NCI-H345 treated with DMSO at 0.1 percent for 48 hours (cell line): ENCODE measurements around the gene KCTD15.

Source experiments
- DNase-seq: peaks from one replicate; lab custom pipeline; 2025; ENCODE audit not compliant: unreplicated experiment; lab: John Stamatoyannopoulos, UW

The KCTD15 gene

DNA sequence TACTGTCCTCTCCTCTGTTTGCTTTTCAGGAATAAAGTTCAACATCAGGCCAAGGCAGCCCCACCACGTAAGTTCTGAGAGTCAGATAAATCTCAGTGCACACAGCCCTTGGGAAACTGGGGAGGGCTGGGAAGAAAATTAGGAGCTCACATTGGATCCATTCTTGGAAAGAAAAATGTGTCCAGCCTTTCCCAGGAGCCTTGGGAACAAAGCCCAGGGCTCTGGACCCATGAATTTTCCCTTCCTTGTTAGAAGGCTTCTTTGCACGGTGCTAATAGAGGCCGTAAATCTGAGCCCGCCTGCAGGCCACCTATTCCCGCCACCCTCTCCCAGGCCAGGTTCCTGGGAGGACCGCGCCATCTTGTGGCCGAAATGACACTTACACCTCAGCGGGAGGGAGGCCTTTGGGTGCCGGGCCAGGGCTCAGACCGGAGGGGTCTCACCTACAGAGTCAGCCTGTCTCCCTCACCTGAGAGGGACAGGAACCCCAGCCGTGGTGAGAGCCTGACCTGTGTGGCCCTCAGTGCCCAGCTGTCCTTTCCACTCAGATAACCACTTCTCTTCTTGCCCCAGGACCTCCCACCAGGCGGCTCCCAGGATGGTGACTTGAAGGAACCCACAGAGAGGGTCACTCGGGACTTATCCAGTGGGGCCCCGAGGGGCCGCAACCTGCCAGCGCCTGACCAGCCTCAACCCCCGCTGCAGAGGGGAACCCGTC is 25.1 kb upstream of the KCTD15 start:
- peak; percentile 78 for DNase-seq

GRCh38 chr19:33772102-33772857 is 24.4 kb upstream of the KCTD15 start:
- no peak for DNase-seq

DNA sequence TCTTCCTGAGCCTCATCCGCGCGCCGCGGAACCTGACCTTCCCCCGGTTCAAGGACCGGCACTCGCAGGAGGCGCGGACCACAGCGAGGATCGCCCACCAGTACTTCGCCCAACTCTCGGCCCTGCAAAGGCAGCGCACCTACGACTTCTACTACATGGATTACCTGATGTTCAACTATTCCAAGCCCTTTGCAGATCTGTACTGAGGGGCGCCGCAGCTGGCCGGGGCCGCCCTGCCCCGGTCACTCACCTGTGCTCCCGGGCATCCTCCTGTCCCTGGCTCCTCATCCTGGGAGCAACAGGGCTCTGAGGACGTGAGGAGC is 23.9 kb upstream of the KCTD15 start:
- DNase-seq = no peak

DNA sequence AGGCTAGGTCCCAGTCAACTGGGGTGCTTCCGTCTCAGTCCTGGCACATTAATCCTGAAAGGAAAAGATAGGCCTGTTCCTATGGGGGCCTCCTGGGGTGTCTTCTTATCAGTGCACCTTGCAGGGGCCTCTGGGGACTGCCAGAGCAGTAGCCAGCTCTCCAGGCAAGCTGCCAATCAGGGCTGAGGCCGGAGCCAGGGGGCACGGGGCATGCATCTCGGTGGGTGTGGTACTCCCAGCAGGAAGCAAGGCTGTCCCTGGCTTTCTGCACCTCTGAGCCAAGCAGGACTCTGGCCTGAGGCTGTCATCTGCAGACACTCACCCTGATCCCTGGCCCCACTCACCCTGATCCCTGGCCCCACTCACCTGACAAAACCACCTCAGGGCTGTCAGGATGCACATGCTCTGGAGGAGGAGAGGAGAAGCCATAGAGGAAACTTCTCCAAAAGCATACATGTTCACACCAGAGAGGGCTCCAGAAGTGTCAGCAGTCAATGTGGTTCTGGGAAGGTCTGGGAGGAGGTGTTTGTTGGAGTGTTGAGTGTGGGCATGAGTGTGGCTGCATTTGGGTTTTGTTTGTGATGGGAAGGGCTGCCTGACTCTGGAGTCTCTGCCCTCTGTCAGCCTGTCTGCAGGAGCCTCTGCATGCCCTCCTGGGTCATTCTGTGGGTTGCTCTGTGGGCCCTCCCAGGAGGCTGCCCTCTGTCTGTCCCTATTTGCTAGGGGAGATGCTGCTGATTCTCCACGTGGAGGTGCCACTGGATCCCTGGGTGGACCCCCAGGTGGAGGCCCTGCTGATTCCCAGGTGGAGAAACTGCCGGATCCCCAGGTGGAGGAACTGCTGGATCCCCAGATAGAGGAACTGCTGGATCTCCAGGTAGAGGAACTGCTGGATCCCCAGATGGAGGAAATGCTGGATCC is 22.7 kb upstream of the KCTD15 start:
- DNase-seq = no peak

GRCh38 chr19:33774751-33775150 is 21.9 kb upstream of the KCTD15 start:
- no peak for DNase-seq

- DNase-seq = no peak
Measured at GRCh38 chr19:33775731-33776487, 20.8 kb upstream of the KCTD15 start.

DNA sequence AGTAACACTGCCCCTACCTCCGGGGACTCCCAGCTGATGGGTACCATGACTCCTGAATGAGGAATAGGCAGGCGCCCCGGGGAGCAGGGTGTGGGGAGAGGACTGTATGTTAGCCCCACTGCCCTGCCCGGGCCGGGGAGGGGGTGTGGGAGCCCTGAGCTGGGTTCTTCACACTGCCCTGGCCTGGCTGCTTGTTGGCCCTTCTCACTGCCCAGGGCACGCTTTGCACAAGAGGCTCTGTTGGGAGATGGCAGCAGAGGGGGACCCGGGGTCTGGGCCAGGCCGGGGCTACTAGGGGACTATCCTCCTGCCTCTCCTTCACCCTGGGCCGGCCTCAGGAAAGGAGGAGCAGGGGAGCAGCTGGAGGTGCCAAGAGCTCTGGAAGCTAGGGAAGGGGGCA is 19.3 kb upstream of the KCTD15 start:
- no peak for DNase-seq

DNA sequence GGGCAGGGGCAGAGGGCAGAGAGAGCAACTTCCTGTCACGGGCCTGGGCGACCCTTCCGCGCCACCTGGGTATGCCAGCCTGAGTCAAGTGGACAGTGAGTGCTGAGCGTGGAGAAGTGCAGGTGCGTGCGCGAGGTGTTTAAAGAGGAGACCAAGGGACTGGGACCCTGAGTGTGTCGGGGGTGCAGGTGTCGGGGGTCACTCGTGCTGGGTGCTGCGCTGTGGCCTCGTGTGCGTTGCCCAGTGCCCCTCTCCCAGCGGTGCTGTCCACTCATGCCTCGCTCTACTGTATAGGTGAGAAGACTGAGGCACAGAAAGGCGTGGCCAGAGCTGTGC is 18.9 kb upstream of the KCTD15 start:
- DNase-seq = no peak

- DNase-seq = peak; percentile 86
Measured at GRCh38 chr19:33778089-33778791, 18.4 kb upstream of the KCTD15 start.

DNA sequence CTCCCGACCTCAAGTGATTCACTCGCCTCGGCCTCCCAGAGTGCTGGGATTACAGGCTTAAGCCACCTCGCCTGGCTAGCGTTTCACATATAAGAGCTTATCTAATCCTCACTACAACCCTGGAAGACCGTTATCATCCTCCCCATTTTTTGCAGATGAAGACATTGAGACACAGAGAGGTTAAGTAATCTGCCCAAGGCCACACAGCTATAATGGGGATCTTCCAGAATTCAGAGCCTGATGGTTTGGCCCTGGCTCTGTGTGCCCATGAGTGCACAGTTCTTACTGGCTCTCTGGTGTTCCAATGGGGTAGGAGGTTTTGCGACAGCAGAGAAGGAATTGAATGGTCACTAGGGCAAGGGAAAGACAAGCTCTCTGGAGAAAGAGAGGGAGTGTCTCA is 16.8 kb upstream of the KCTD15 start:
- no peak for DNase-seq

GRCh38 chr19:33780251-33780650 is 16.4 kb upstream of the KCTD15 start:
- no peak for DNase-seq

GRCh38 chr19:33780746-33781145 is 15.9 kb upstream of the KCTD15 start:
- no peak for DNase-seq

GRCh38 chr19:33781415-33781935 is 15.2 kb upstream of the KCTD15 start:
- DNase-seq = no peak

GRCh38 chr19:33781996-33782395 is 14.7 kb upstream of the KCTD15 start:
- DNase-seq = no peak

DNA sequence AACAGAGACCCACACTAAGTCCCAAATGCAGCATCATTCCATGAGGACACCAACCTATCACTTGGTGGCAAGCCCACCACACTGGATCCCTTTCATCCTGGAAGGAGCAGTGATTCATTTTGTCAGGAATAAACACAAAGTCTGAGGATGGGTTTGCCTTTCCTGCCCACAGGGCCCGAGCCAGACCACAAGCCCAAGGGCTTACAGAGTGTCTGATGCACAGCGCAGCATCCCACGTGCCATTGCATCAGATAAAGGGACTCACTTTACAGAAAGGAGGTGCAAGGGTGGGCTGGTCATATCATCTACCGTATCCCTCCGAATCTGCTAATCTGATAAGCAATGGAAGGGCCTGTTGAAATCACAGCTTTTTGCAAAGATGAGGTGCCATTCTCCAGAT is 12.2 kb upstream of the KCTD15 start:
- DNase-seq = no peak

GRCh38 chr19:33785795-33786194 is 10.9 kb upstream of the KCTD15 start:
- no peak for DNase-seq

DNA sequence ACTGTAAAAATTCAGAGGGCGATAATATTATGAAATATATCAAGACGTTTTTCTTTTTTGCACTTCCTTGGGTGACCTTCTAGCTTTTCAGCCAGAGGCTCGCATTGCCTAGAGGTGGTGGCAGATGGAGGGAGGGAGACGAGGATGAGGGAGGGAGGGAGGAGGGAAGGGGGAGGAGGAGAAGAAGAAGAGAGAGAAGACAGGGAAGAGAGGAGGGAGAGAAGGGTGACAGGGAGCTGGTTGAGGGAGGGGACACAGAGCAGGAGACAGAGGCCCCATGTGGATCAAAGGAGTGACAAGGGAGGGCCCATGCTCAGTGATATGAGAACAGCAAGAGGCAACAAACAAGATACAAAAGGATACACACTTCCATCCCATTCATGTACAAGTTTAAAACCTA is 8.0 kb upstream of the KCTD15 start:
- no peak for DNase-seq

- no peak for DNase-seq
Measured at GRCh38 chr19:33789344-33789743, 7.3 kb upstream of the KCTD15 start.

GRCh38 chr19:33794683-33795369 is 1.8 kb upstream of the KCTD15 start:
- no peak for DNase-seq
